ENCODE measurements around the gene BCL6. TPM values are rescaled to one million over a fixed set of nuclear protein-coding genes. Genes with fewer than 3 reads are reported as not detected.

Gene BCL6
- total RNA-seq, 2 experiments from 2014 or later: 65.6 to 256 TPM

GRCh38 chr3:187793618-187794017, 48.4 kb upstream of the BCL6 start:
- no peaks in the 10 kb centered on the region for H4K20me1 ChIP-seq (ENCODE audit: insufficient read depth, low read length)
- peaks cover 20% of the 10 kb centered on the region for H3K4me1 ChIP-seq (ENCODE audit: insufficient read depth, low read length, poor library complexity, severe bottlenecking)
- no peak for DNase-seq (ENCODE audit: low spot score)
- no peaks in the 10 kb centered on the region for H3K79me2 ChIP-seq (ENCODE audit: insufficient read depth, low read depth, low read length)
- H3K36me3 ChIP-seq (ENCODE audit: insufficient read depth, low read length): no peaks in the 10 kb centered on the region
- H3K4me2 ChIP-seq (ENCODE audit: low read length): no peak overlapping the region
- H2AFZ ChIP-seq (ENCODE audit: low read length): no peak overlapping the region
- CTCF ChIA-PET (ENCODE audit: unreplicated experiment): no interaction called here
- no peaks in the 10 kb centered on the region for H3K9me2 ChIP-seq (ENCODE audit: insufficient read depth, low read length)
- no peak for TF ChIP-seq CTCF (conservative IDR thresholded peaks at IDR 0.05; ENCODE audit: low read length)
- no peak for TF ChIP-seq EZH2phosphoT487 (IDR thresholded peaks at IDR 0.05; ENCODE audit: borderline replicate concordance, low read depth, low read length)
- no peak overlapping the region for H3K4me3 ChIP-seq (ENCODE audit: low read depth, low read length, poor library complexity, severe bottlenecking)
- BruUV-seq (replicated peaks): no TSS peak
- intact Hi-C loops (cut with micrococcal nuclease; ENCODE audit: unreplicated experiment): no loop called here
- POLR2A ChIA-PET: interaction anchor here (1.6 kb wide), 1 partner anchor 18 kb away, joined by 4 read pairs; no protein-coding TSS in a partner anchor
- H3K27ac ChIP-seq (ENCODE audit: low read depth, low read length, poor library complexity, severe bottlenecking): no peak overlapping the region
- H3K9me3 ChIP-seq (ENCODE audit: low read length): no peaks in the 10 kb centered on the region

- Histone ChIP-seq H3K4me1 (ENCODE audit: insufficient read depth, low read length, poor library complexity, severe bottlenecking) (peaks cover 14% of the 10 kb centered on the region), H2AFZ (ENCODE audit: low read length) (no peak overlapping the region), H3K9me3 (ENCODE audit: low read length) (no peaks in the 10 kb centered on the region), H3K36me3 (ENCODE audit: insufficient read depth, low read length) (no peaks in the 10 kb centered on the region), H3K4me3 (ENCODE audit: low read depth, low read length, poor library complexity, severe bottlenecking) (no peak overlapping the region), H3K79me2 (ENCODE audit: insufficient read depth, low read depth, low read length) (no peaks in the 10 kb centered on the region), H4K20me1 (ENCODE audit: insufficient read depth, low read length) (no peaks in the 10 kb centered on the region), H3K4me2 (ENCODE audit: low read length) (no peak overlapping the region), H3K9me2 (ENCODE audit: insufficient read depth, low read length) (no peaks in the 10 kb centered on the region), H3K27ac (ENCODE audit: low read depth, low read length, poor library complexity, severe bottlenecking) (no peak overlapping the region)
- ChIA-PET POLR2A (no interaction called here), CTCF (ENCODE audit: unreplicated experiment) (no interaction called here)
- intact Hi-C loops (cut with micrococcal nuclease; ENCODE audit: unreplicated experiment): no loop called here
- no peak for DNase-seq (ENCODE audit: low spot score)
- no TSS peak for BruUV-seq (replicated peaks)
- TF ChIP-seq EZH2phosphoT487 (IDR thresholded peaks at IDR 0.05; ENCODE audit: borderline replicate concordance, low read depth, low read length) (no peak), CTCF (conservative IDR thresholded peaks at IDR 0.05; ENCODE audit: low read length) (no peak)
Measured at GRCh38 chr3:187792521-187792920, 47.3 kb upstream of the BCL6 start.

- H3K4me3 ChIP-seq (ENCODE audit: low read depth, low read length, poor library complexity, severe bottlenecking): no peak overlapping the region
- no peak overlapping the region for H3K4me2 ChIP-seq (ENCODE audit: low read length)
- no peaks in the 10 kb centered on the region for H3K9me2 ChIP-seq (ENCODE audit: insufficient read depth, low read length)
- no TSS peak for BruUV-seq (replicated peaks)
- CTCF ChIA-PET (ENCODE audit: unreplicated experiment): no interaction called here
- DNase-seq (ENCODE audit: low spot score): no peak
- POLR2A ChIA-PET: no interaction called here
- no peaks in the 10 kb centered on the region for H3K36me3 ChIP-seq (ENCODE audit: insufficient read depth, low read length)
- no peaks in the 10 kb centered on the region for H3K79me2 ChIP-seq (ENCODE audit: insufficient read depth, low read depth, low read length)
- H3K27ac ChIP-seq (ENCODE audit: low read depth, low read length, poor library complexity, severe bottlenecking): no peak overlapping the region
- peaks cover 14% of the 10 kb centered on the region for H3K4me1 ChIP-seq (ENCODE audit: insufficient read depth, low read length, poor library complexity, severe bottlenecking)
- intact Hi-C loops (cut with micrococcal nuclease; ENCODE audit: unreplicated experiment): no loop called here
- H3K9me3 ChIP-seq (ENCODE audit: low read length): no peaks in the 10 kb centered on the region
- H2AFZ ChIP-seq (ENCODE audit: low read length): no peak overlapping the region
- no peak for TF ChIP-seq CTCF (conservative IDR thresholded peaks at IDR 0.05; ENCODE audit: low read length)
- no peak for TF ChIP-seq EZH2phosphoT487 (IDR thresholded peaks at IDR 0.05; ENCODE audit: borderline replicate concordance, low read depth, low read length)
- H4K20me1 ChIP-seq (ENCODE audit: insufficient read depth, low read length): no peaks in the 10 kb centered on the region
Measured at GRCh38 chr3:187789872-187790271, 44.6 kb upstream of the BCL6 start.

All from OCI-LY7 (cell line).